ENCODE data around the gene RPL4.

The RPL4 gene

DNA sequence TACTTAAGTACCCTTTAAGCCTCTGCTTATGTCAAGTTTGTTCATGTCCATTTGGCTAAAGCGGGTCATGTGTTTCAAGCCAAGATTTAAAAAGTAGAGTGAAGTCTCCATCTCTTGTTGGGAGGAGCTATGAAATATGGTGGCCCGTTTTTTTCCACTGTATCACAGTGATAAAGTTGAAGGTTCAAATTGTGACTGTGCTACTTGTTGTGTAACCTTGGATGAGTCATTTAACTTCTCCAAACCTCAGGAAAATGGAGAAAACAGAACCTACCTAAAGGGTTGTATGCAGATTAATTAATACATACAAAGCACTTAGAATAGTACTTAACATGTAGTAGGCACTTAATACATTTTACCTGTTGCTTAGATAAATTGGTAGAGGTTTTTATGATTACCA is 50.5 kb downstream of the RPL4 start:
- no peak for DNase-seq (ENCODE audit: low spot score)

GRCh38 chr15:66452971-66453580 is 51.6 kb downstream of the RPL4 start:
- no peak for DNase-seq (ENCODE audit: low spot score)

DNA sequence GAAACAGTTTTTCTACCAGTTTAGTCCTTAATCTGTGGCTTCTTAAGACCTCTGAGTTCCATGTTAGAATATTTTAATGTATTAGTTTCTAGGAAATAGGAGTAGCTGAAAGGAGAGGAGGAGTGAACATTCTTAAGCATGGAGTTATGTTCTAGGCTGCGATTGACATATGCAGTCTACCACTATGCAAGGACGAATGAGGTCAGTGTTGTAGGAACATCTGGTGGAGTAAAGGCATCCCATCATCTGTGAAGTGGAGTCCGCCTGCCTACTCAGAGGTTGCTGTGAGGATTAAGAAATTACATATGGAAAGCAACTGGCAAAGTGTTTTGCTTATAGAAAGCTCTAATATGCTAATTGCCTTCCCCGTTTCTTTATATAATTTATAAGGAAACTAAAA is 52.2 kb downstream of the RPL4 start:
- no peak for DNase-seq (ENCODE audit: low spot score)
